ENCODE data around the gene SPECC1. TPM values are rescaled to one million over a fixed set of nuclear protein-coding genes. Genes with fewer than 3 reads are reported as not detected.
"Not testable (repeated sequence)": the region's sequence is repeated elsewhere in the genome, so short reads cannot be mapped to it uniquely, and the experiment has no call there.

The SPECC1 gene
- polyA plus RNA-seq (ENCODE audit: insufficient read length in 4 of 4): 10 to 100 TPM; 12.9 to 15.1 (median 14.5) TPM

GRCh38 chr17:20009302-20010098 is at the start of gene SPECC1:
TSS of gene SPECC1 (plus strand) at chr17:20009359. CDS start at chr17:20096652, 87,293 bp downstream.
- peak in 3 of 4 donors; percentile 53 to 66 (median 54) for DNase-seq (ENCODE audit: low read depth in 4 of 4, low spot score in 3 of 4)

DNA sequence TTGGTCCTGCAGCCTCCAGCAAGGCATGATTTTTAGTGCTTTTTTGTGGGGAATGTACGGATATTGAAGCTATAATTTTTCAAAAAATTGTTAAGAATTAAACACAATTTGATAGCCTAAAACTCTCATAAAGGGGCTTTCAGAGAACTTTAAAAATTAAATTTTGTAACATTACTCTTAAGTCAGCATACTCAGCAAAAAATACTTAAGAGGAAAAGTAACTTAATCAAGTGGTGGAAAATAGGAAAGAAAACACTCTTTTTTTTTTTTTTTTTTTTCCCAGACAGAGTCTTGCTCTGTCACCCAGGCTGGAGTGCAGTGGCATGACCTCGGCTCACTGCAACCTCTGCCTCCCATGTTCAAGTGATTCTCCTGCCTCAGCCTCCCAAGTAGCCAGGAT is 46.2 kb upstream of the SPECC1 start:
- DNase-seq (ENCODE audit: low read depth in 4 of 4, low spot score in 3 of 4): not testable (repeated sequence)

DNA sequence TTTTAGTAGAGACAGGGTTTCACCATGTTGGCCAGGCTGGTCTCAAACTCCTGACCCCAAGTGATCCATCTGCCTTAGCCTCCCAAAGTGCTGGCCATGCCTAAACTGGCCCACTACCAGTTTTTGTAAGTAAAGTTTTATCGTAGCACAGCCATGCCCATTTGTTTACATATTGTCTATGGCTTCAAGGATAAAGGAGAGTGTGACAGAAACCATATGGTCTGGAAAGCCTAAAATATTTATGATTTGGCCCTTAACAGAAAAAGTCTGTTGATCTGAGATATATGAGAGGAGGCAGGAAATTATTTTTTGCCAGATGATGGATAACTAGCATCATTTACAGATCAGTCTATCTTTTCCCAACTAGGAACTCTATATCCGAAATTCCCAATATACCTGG is 36.0 kb upstream of the SPECC1 start:
- no peak for DNase-seq (ENCODE audit: low read depth in 4 of 4, low spot score in 3 of 4)

DNA sequence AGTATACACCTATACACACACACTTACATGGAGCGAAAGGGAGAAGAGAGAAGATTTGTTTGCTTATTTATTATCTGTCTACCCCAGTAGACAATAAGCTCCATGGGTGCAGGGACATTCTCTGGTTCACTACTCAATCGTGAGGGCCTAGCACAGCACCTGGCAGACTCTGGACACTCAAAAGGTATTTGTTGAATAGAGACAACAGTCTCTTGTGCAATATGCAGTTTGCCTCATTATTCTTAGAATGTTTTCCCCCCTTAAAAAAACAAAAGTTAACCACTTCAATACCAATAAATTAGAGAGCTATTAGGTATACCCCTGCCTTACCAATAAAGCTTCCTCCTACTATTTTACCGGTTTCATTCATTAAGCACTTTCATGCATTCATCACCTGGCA is 33.6 kb upstream of the SPECC1 start:
- no peak for DNase-seq (ENCODE audit: low read depth in 4 of 4, low spot score in 3 of 4)

GRCh38 chr17:19977293-19978208 is 31.6 kb upstream of the SPECC1 start, which contains the start of gene AKAP10:
TSS of gene AKAP10 (minus strand) at chr17:19977828. CDS start at chr17:19977679, 149 bp downstream.
- DNase-seq (ENCODE audit: low read depth in 4 of 4, low spot score in 3 of 4): peak; percentile 73 to 87 (median 78)

- no peak for DNase-seq (ENCODE audit: low read depth in 4 of 4, low spot score in 3 of 4)
These were observed 30.9 kb upstream of the SPECC1 start for GRCh38 chr17:19978209-19978802.

- no peak for DNase-seq (ENCODE audit: low read depth in 4 of 4, low spot score in 3 of 4)
These were observed 30.4 kb upstream of the SPECC1 start for GRCh38 chr17:19978805-19979211.

DNA sequence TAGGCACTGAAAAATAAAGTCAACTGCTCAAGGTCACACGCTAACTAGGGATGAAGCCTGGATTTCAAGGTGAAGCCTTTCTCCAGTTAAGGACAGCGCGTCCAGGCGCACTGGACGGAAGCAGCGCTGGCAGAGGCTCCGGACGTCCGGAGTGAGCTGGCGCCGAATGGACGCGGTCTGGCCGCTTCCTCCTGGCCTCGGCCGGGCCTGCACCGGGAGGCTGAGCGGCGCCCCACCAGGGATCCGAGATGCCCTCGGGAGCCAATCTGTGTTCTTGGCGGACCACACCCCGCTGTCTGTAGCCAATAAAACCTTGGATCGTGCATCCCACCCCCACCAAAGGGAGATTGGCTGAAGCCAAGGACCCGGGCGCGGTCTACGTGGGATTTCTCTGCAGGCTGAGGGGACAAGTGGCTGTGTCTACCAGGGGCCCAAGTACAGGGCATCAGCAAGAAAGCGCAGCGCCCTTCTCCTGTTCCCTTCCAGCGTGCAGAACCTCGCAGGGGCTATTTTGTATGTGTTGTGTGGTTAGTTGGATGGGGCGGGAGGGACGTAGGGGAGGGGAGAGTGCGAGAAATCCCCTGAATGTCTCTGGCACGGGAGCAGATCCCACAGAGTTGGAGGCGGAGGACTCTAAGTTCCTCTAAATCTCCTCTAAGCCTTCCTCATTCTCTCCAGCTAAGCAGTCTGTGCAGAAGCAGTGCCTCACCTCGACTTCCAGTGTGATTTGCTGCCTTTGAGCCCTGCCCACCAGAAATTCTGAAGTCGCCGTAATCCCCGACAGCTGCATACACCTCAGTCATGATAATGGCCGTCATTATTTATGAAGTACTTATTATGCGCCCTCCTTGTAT is 29.0 kb upstream of the SPECC1 start:
- DNase-seq (ENCODE audit: low read depth in 4 of 4, low spot score in 3 of 4): no peak

DNA sequence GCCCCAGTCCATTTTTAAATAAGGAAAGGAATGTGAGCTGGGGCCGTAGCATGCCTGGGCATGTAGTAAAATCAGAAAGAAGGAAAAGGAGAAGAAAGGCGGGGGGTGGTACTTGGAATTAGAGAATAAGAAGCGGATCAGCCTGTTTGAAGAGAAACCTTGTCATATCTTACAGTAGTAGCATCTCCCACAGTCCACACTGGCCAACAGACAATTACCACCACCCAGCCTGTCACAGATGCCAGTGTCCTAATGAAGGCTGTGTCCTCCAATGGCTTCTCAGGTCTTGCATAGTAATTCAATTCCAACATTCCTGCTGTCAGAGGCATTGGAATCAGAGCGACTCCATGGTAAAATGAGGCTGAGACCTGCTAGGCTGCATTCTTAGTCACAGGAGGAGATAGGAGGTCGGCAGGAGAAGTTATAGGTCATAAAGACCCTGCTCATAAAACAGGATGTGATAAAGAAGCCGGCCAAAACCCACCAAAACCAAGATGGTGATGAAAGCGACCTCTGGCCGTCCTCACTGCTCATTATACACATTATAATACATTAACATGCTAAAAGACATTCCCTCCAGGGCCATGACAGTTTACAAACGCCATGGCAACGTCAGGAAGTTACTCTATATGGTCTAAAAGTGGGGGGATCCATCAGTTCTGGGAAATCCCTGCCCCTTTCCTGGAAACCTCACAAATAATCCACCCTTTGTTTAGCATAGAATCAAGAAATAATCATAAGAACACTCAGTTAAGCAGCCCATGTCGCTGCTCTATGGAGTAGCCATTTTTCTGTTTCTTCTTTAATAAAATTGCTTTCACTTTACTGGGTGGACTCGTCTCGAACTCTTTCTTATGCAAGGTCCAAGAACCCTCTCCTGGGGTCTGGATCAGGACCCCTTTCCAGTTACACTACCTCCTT is 22.0 kb upstream of the SPECC1 start:
- DNase-seq (ENCODE audit: low read depth in 4 of 4, low spot score in 3 of 4): no peak

DNA sequence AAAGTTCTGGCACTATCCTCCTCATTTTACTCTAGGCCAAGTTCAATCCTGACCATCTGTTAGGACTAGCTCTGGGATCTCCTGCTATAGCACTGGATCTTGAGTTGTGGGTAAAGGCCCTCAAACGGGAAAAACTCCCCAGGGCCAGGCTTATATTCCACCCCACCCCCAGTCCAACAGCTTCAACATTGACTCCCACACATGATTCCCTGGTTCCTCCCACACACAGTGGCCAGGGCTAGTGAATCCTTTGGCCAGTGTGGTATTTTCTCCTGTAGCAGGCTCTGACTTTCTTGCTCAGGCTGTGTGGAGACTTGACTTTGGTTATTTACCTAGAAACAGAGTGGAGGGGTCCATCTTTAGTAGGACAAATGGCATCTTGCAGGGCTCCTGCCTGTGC is 21.3 kb upstream of the SPECC1 start:
- DNase-seq (ENCODE audit: low read depth in 4 of 4, low spot score in 3 of 4): no peak

DNA sequence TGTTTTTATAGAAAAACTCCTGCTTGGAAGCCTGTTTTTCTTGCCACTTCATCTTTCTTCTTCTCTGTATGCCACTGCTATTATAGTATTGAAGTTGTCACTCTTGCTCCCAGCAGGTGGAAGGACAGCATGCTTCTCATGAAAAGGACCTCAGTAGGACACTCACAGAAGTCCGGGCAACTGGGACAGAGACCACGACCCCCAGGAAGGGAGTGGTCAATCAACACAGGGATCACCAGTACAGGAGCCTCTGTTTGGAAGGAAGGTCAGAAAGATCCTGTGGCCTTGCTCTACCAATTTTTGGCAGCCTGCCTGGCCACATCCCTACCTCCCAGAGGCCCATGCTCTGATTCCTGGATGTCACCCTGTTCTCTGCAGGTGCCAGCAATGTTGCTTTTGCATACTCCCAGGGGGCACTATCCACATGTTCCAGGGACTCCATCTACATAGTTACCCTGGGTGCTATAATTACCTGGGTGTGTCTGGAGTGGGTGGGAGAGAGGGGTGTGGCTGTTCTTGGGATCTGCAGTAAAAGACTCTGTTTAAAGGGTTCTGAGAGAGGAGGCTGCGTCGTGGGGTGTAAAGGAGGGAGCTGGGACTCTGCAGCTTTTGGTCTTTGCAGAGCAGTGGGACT is 17.8 kb upstream of the SPECC1 start:
- DNase-seq (ENCODE audit: low read depth in 4 of 4, low spot score in 3 of 4): no peak

DNA sequence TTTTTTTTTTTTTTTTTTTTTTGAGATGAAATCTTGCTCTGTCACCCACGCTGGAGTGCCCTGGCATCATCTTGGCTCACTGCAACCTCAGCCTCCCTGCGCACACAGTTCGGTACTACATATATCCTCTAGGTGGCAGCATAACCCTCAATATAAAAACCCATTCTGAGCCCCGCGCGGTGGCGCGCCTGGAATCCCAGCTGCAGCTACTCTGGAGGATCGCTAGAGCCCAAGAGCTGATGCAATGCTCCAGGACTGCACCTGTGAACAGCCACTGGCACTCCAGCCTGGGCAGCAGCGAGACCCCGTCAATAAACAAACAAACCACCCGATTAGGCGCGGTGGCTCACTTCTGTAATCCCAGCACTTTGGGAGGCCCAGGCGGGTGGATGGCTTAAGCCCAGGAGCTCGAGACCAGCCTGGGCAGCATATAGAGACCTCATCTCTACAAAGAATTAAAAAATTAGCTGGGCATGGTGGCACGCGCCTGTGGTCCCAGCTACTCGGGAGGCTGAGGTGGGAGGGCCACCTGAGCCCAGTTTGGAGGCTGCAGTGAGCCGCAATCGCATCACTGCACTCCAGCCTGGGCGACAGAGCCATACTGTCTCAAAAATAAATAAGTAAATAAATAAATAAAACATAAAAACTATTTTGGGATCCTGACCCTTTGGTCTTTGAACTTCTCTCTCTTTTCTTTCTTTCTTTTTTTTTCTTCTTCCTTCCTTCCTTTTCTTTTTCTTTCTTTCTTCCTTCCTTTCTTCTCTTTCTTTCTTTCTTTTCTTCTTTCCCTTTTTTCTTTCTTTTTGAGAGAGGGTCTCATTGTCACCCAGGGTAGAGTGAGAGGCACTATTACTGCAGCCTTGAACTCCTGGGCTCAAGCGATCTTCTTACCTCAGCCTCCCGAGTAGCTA is 16.1 kb upstream of the SPECC1 start:
- peak; percentile 78 to 88 (median 82) for DNase-seq (ENCODE audit: low read depth in 4 of 4, low spot score in 3 of 4)

DNA sequence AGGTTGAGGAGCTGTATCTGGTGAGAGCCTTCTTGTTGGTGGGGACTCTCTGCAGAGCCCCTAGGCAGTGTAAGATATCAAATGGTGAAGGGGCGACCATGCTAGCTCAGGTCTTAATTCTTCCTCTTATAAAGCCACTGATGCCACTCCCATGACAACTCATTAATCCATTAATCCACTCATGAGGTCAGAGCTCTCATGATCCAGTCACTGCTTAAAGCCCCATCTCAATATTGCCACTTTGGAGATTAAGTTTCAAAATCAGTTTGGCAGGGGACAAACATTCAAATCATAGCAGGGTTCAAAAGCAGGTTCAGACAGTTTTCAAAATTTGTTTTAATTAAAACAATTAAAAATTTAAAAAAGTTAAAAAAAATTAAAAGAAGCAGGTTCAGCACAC is 13.1 kb upstream of the SPECC1 start:
- no peak for DNase-seq (ENCODE audit: low read depth in 4 of 4, low spot score in 3 of 4)

DNA sequence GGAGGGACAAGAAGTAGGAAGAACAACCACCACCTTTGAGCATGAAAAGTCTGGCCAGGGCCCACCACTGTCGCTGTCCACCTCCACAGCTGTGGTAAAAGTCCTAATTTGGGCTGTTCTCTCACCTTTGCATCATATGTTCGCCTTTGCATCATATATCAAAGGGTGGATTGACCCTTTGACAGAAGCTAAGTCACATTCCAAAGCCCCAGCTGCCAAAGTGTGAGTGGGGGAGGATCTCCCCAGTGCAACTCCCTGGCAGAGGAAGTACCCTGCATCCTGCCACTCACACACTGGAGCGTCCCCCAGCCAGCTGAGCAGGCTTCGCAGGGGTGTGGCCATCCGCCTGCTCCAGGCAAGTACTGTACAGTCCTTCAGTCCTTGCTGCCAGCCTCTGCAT is 12.7 kb upstream of the SPECC1 start:
- DNase-seq (ENCODE audit: low read depth in 4 of 4, low spot score in 3 of 4): no peak

- no peak for DNase-seq (ENCODE audit: low read depth in 4 of 4, low spot score in 3 of 4)
These were observed 712 bp upstream of the SPECC1 start for GRCh38 chr17:20008242-20009051.

GRCh38 chr17:20009052-20009301 is 182 bp upstream of the SPECC1 start:
- peak in 1 of 4 donors; percentile 78 for DNase-seq (ENCODE audit: low read depth in 4 of 4, low spot score in 3 of 4)

Data from right renal pelvis (tissue), 4 donors.